MM.1S (cell line): Measurements from ENCODE around the gene NDEL1.

Experiments used
- DNase-seq: peaks from one replicate; pipeline ENCODE4 v3.0.0-alpha.2; 2015
- H2AFZ ChIP-seq: fragments of 300-600 bp; sonication (generic); 2 replicates; pipeline ENCODE4 v1.6.0; 2016; ENCODE audit warnings: antibody characterized with exemption, low read length
- H3F3A ChIP-seq: fragments of 300-600 bp; sonication (generic); 2 replicates; pipeline ENCODE4 v1.6.1; 2016; ENCODE audit warnings: mild to moderate bottlenecking, antibody characterized with exemption, low read length, moderate library complexity, mixed read lengths; ENCODE audit not compliant: insufficient read depth
- H3K27ac ChIP-seq: fragments of 300-600 bp; sonication (generic); 2 replicates; pipeline ENCODE4 v1.5.1; 2016; ENCODE audit warnings: mild to moderate bottlenecking, low read length
- H3K27me3 ChIP-seq: fragments of 300-600 bp; sonication (generic); replicated peaks from 2 replicates; pipeline ENCODE4 v1.6.0; 2016; ENCODE audit warnings: low read length; ENCODE audit not compliant: insufficient read depth
- H3K36me3 ChIP-seq: fragments of 300-600 bp; sonication (generic); replicated peaks from 2 replicates; pipeline ENCODE4 v1.6.1; 2016; ENCODE audit warnings: mild to moderate bottlenecking, low read length, mixed read lengths; ENCODE audit not compliant: insufficient read depth
- H3K4me1 ChIP-seq: fragments of 300-600 bp; sonication (generic); 2 replicates; pipeline ENCODE4 v1.6.1; 2016; ENCODE audit warnings: low read length, mixed read lengths
- H3K4me2 ChIP-seq: fragments of 300-600 bp; sonication (generic); 2 replicates; pipeline ENCODE4 v1.6.0; 2016; ENCODE audit warnings: low read depth, low read length
- H3K4me3 ChIP-seq: fragments of 300-600 bp; sonication (generic); 2 replicates; pipeline ENCODE4 v1.5.1; 2016; ENCODE audit warnings: low read length, mixed read lengths
- H3K79me2 ChIP-seq: fragments of 300-600 bp; sonication (generic); 2 replicates; pipeline ENCODE4 v1.6.1; 2016; ENCODE audit warnings: mixed run types, low read length, mixed read lengths
- H3K9ac ChIP-seq: fragments of 300-600 bp; sonication (generic); 2 replicates; pipeline ENCODE4 v1.6.1; 2016; ENCODE audit warnings: low read length, mixed read lengths
- H3K9me2 ChIP-seq: fragments of 300-600 bp; sonication (generic); replicated peaks from 2 replicates; pipeline ENCODE4 v1.6.1; 2016; ENCODE audit warnings: mild to moderate bottlenecking, low read length, mixed read lengths; ENCODE audit not compliant: insufficient read depth
- H3K9me3 ChIP-seq: fragments of 300-600 bp; sonication (generic); replicated peaks from 2 replicates; pipeline ENCODE4 v1.6.1; 2016; ENCODE audit warnings: mild to moderate bottlenecking, low read length, mixed read lengths; ENCODE audit not compliant: insufficient read depth
- H4K20me1 ChIP-seq: fragments of 300-600 bp; sonication (generic); 2 replicates; pipeline ENCODE4 v1.6.1; 2016; ENCODE audit warnings: mild to moderate bottlenecking, low read length, moderate library complexity, mixed read lengths; ENCODE audit not compliant: insufficient read depth
- EZH2 ChIP-seq: fragments of 300-600 bp; sonication (generic); optimal IDR thresholded peaks from 2 replicates; pipeline ENCODE3; 2017; ENCODE audit warnings: low read depth, mild to moderate bottlenecking, antibody characterized with exemption, low read length, mixed read lengths
- EZH2phosphoT487 ChIP-seq: fragments of 300-600 bp; sonication (generic); IDR thresholded peaks from 2 replicates; pipeline ENCODE4 v1.6.1; 2018; ENCODE audit warnings: antibody characterized with exemption, low read length
- TF ChIP-seq, protein P1 (sequence below): fragments of 300-600 bp; sonication (generic); IDR thresholded peaks from 2 replicates; pipeline ENCODE4 v1.5.1; 2016; ENCODE audit warnings: antibody characterized with exemption, low read length, mixed read lengths

NDEL1 gene

DNA sequence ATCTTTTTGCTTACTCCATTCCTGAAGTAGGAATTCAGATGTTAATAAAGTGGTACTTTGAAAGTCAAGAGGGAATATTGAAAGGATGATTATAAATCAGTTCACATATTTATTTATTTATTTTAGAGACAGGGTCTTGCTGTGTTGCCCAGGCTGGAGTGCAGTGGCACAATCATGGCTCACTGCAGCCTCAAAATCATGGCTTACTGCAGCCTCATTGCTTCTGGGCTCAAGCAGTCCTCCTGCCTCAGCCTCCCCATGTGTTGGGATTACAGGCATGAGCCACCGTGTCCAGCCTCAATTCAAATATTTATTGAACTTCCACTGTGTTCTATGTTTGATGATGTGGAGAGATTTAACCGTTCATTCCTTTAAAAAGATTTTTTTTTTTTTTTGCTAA, 6.6 kb downstream of the NDEL1 start:
- H4K20me1 ChIP-seq: peaks cover 17% of the 10 kb centered on the region; the same call in 1 of the 2 replicates
- H2AFZ ChIP-seq: no peak overlapping the region
- H3K4me1 ChIP-seq: peaks cover 4% of the 10 kb centered on the region; the same call in 1 of the 2 replicates
- H3K36me3 ChIP-seq: peaks cover 9% of the 10 kb centered on the region; the same call in 1 of the 2 replicates
- H3K4me3 ChIP-seq: no peak overlapping the region
- TF ChIP-seq EZH2phosphoT487: no peak
- no peak for TF ChIP-seq EZH2
- TF ChIP-seq, protein P1, sequence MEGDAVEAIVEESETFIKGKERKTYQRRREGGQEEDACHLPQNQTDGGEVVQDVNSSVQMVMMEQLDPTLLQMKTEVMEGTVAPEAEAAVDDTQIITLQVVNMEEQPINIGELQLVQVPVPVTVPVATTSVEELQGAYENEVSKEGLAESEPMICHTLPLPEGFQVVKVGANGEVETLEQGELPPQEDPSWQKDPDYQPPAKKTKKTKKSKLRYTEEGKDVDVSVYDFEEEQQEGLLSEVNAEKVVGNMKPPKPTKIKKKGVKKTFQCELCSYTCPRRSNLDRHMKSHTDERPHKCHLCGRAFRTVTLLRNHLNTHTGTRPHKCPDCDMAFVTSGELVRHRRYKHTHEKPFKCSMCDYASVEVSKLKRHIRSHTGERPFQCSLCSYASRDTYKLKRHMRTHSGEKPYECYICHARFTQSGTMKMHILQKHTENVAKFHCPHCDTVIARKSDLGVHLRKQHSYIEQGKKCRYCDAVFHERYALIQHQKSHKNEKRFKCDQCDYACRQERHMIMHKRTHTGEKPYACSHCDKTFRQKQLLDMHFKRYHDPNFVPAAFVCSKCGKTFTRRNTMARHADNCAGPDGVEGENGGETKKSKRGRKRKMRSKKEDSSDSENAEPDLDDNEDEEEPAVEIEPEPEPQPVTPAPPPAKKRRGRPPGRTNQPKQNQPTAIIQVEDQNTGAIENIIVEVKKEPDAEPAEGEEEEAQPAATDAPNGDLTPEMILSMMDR: no peak
- H3F3A ChIP-seq: no peaks in the 10 kb centered on the region
- H3K27me3 ChIP-seq: no peaks in the 10 kb centered on the region
- no peak overlapping the region for H3K9ac ChIP-seq
- peaks cover 84% of the 10 kb centered on the region for H3K79me2 ChIP-seq
- H3K4me2 ChIP-seq: no peak overlapping the region
- no peak for DNase-seq
- no peaks in the 10 kb centered on the region for H3K9me3 ChIP-seq
- no peak overlapping the region for H3K27ac ChIP-seq
- H3K9me2 ChIP-seq: no peaks in the 10 kb centered on the region

DNA sequence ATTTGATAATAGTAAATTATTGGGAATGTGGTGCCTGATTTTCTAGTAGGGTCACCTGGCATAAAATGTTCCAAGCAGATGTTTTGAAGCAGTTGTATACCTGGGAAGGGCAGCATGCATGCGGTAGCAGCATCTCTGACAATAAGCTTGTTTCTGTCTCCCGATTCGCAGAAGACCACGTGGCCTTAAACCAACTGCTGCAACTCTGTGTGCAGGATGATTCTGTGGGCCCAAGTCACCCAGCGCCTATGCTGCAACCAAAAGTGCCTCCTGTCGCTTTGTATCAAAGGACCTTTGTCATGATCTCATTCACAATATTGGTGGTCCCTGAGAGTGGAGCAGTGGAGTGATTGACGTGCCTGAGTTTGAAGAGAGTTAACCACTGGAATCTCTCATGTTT, 8.1 kb downstream of the NDEL1 start:
- peaks cover 9% of the 10 kb centered on the region; the same call in 1 of the 2 replicates for H3K36me3 ChIP-seq
- no peaks in the 10 kb centered on the region for H3F3A ChIP-seq

DNA sequence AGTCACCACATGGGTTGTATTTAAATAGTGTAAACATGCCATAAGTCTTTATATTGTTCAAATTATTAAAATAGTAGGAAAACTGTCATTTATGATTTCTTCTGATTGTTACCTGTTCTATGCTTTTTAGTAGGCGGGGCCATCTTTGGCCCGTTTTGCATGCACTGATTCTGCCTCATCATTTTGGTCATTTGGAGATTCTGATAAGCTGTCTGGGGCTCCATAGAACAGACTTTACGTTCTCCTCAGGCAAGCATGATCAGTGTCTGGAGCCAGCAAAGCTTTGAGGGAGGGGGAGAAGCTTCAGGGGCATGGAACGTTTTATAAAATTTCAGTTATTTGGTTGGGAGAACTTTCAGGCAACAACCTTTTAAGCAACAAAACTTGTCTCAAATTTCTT, 8.8 kb downstream of the NDEL1 start:
- no peaks in the 10 kb centered on the region for H3K9me3 ChIP-seq
- H3K9me2 ChIP-seq: no peaks in the 10 kb centered on the region

More for the DNA sequence above, 8.1 kb downstream of the NDEL1 start:
- H3K27ac ChIP-seq: no peak overlapping the region
- no peaks in the 10 kb centered on the region for H3K9me2 ChIP-seq
- no peaks in the 10 kb centered on the region for H3K27me3 ChIP-seq
- H3K4me1 ChIP-seq: no peaks in the 10 kb centered on the region
- no peak overlapping the region for H3K4me3 ChIP-seq
- H3K9ac ChIP-seq: no peak overlapping the region
- no peak overlapping the region for H3K4me2 ChIP-seq
- H2AFZ ChIP-seq: no peak overlapping the region
- H3K79me2 ChIP-seq: peaks cover 70% of the 10 kb centered on the region
- TF ChIP-seq, protein P1: no peak
- TF ChIP-seq EZH2phosphoT487 (no peak), EZH2 (no peak)
- H4K20me1 ChIP-seq: peaks cover 17% of the 10 kb centered on the region; the same call in 1 of the 2 replicates
- DNase-seq: no peak
- no peaks in the 10 kb centered on the region for H3K9me3 ChIP-seq

More for the DNA sequence above, 8.8 kb downstream of the NDEL1 start:
- H3K4me2 ChIP-seq: no peak overlapping the region
- H3K9ac ChIP-seq: no peak overlapping the region
- TF ChIP-seq EZH2phosphoT487 (no peak), EZH2 (no peak)
- TF ChIP-seq, protein P1: no peak
- H3K79me2 ChIP-seq: peaks cover 62% of the 10 kb centered on the region
- no peaks in the 10 kb centered on the region for H3K27me3 ChIP-seq
- H3K4me3 ChIP-seq: no peak overlapping the region
- H3K27ac ChIP-seq: no peak overlapping the region
- no peaks in the 10 kb centered on the region for H3K4me1 ChIP-seq
- peaks cover 4% of the 10 kb centered on the region; the same call in 1 of the 2 replicates for H3F3A ChIP-seq
- no peak for DNase-seq
- H3K36me3 ChIP-seq: peaks cover 9% of the 10 kb centered on the region; the same call in 1 of the 2 replicates
- no peak overlapping the region for H2AFZ ChIP-seq
- H4K20me1 ChIP-seq: peaks cover 17% of the 10 kb centered on the region; the same call in 1 of the 2 replicates
